Transverse colon (tissue), 4 donors: Measurements from ENCODE around the gene TRAPPC2L. TPM values are rescaled to one million over a fixed set of nuclear protein-coding genes. Genes with fewer than 3 reads are reported as not detected.

Experiments used
- DNase-seq: peaks from one replicate; pipeline ENCODE4 v3.0.0-alpha.2; 2019
- H3K27ac ChIP-seq, 4 donors: fragments of 200-600 bp; sonication (generic); 2 replicates each; pipeline ENCODE4 v1.5.1; 2016 to 2018; ENCODE audit warnings: inconsistent platforms in 4 of 4
- H3K27me3 ChIP-seq: fragments of 200-600 bp; sonication (generic); 2 replicates; pipeline ENCODE4 v1.5.1; 2017; ENCODE audit warnings: inconsistent platforms
- H3K36me3 ChIP-seq, 4 donors: fragments of 200-600 bp; sonication (generic); 2 replicates each; pipeline ENCODE4 v1.5.1; 2017 to 2019; ENCODE audit warnings: inconsistent platforms in 4 of 4
- H3K4me1 ChIP-seq, 4 donors: fragments of 200-600 bp; sonication (generic); 2 replicates each; pipeline ENCODE4 v1.5.1; 2017 to 2020; ENCODE audit warnings: inconsistent platforms in 4 of 4
- H3K4me3 ChIP-seq, 4 donors: fragments of 200-600 bp; sonication (generic); 1 replicate in 1 of 4; 2 replicates in 3 of 4; pipeline versions ENCODE4 v1.5.1 to v1.6.1; 2017 to 2019; ENCODE audit warnings: inconsistent platforms in 4 of 4
- H3K9me3 ChIP-seq, 2 donors: fragments of 200-600 bp; sonication (generic); 2 replicates each; pipeline ENCODE4 v1.5.1; 2017 to 2019; ENCODE audit warnings: inconsistent platforms in 2 of 2
- CTCF ChIP-seq, 5 experiments: fragments of 200-600 bp in 3 of 5; fragments of 450-650 bp in 2 of 5; sonication (generic) in 3 of 5; IDR thresholded peaks; 1 replicate in 2 of 5; 2 replicates in 3 of 5; pipeline ENCODE4 v1.5.1; 2016 to 2017; ENCODE audit warnings: antibody characterized with exemption in 5 of 5, inconsistent platforms in 3 of 5, mild to moderate bottlenecking in 2 of 5, moderate library complexity in 1 of 5
- EP300 ChIP-seq: sonication (generic); formaldehyde crosslinking; IDR thresholded peaks from one replicate; pipeline ENCODE4 v1.6.1; 2017; ENCODE audit warnings: antibody characterized with exemption, low read depth
- POLR2A ChIP-seq: fragments of 450-650 bp; IDR thresholded peaks from one replicate; pipeline ENCODE4 v1.6.1; 2016; ENCODE audit warnings: antibody characterized with exemption, mild to moderate bottlenecking, moderate library complexity
- POLR2AphosphoS5 ChIP-seq, 3 donors: sonication (generic); formaldehyde crosslinking; IDR thresholded peaks; one replicate each; pipeline ENCODE4 v1.6.1; 2016; ENCODE audit warnings: antibody characterized with exemption in 3 of 3
- WGBS, 2 donors: methylation state at CpG; one replicate each; pipeline ENCODE4 v1.1.5; 2018; ENCODE audit warnings: low coverage in 1 of 2; 5-methylcytosine and 5-hydroxymethylcytosine counted together
- in situ Hi-C, 4 donors: fragments of 200-750 bp; cut with MboI; loops; one replicate each; pipeline versions ENCODE4 v1.15.0 to v1.15.1; 2017; ENCODE audit warnings: low sequenced_read_pairs in 3 of 4, low pct_ligation_motif_present in 1 of 4, low pct_unique_long_range_greater_than_20kb in 1 of 4
- intact Hi-C: fragments of 100-400 bp; cut with DNase I; formaldehyde crosslinking; loops from one replicate; pipeline ENCODE4 v1.15.1; 2023; ENCODE audit warnings: low total_unique reads
- total RNA-seq, 4 donors: library from RNA; depleted of rRNA; stranded (reverse); fragments of >200 nt; gene quantifications; one replicate each; pipeline ENCODE4 v1.1.0, GENCODE V29; 2016

TRAPPC2L gene
- total RNA-seq, 4 donors from 2014 or later = 9.8 to 34.4 (median 19.7) TPM

GRCh38 chr16:88850531-88851199 is 6.3 kb upstream of the TRAPPC2L start:
- TF ChIP-seq CTCF (IDR thresholded peaks at IDR 0.05) = no peak
- TF ChIP-seq EP300 = no peak
- no peak for TF ChIP-seq POLR2AphosphoS5 (IDR thresholded peaks at IDR 0.05)
- TF ChIP-seq POLR2A = no peak
- H3K9me3 ChIP-seq = no peaks in the 10 kb centered on the region
- H3K36me3 ChIP-seq = no peaks in the 10 kb centered on the region
- H3K27ac ChIP-seq = no peak overlapping the region
- no peak for DNase-seq
- 70 to 90% methylated on average over 2 to 33 of the region's 33 CpGs for WGBS, 2 donors
- H3K27me3 ChIP-seq = no peaks in the 10 kb centered on the region
- no peak overlapping the region for H3K4me3 ChIP-seq
- intact Hi-C loops (no loop called here), in situ Hi-C loops (no loop called here)
- H3K4me1 ChIP-seq = peaks cover 5 to 13% (median 9%) of the 10 kb centered on the region in 4 donors

DNA sequence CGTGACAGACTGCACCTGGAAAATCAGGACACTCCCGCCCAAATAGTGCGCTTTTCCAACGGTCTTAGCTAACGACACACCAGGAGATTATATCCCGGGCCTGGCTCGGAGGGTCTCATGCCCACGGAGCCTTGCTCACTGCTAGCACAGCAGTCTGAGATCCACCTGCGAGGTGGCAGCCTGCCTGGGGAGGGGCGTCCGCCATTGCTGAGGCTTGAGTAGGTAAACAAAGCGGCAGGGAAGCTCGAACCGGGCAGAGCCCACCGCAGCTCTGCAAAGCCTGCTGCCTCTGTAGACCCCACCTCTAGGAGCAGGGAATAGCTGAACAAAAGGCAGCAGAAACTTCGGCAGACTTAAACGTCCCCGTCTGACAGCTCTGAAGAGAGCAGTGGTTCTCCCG is 5.3 kb upstream of the TRAPPC2L start:
- Histone ChIP-seq H3K27ac (no peak overlapping the region), H3K4me3 (no peak overlapping the region), H3K9me3 (no peaks in the 10 kb centered on the region), H3K36me3 (no peaks in the 10 kb centered on the region), H3K4me1 (peaks cover 10 to 20% (median 16%) of the 10 kb centered on the region in 4 donors), H3K27me3 (no peaks in the 10 kb centered on the region)
- intact Hi-C loops (no loop called here), in situ Hi-C loops (no loop called here)
- TF ChIP-seq POLR2AphosphoS5 (IDR thresholded peaks at IDR 0.05) (no peak), EP300 (no peak), CTCF (IDR thresholded peaks at IDR 0.05) (no peak), POLR2A (no peak)
- 94% methylated on average over 19 of the region's 19 CpGs; no CpG with 5 or more reads in 1 of the 2 donors for WGBS, 2 donors
- DNase-seq = no peak

DNA sequence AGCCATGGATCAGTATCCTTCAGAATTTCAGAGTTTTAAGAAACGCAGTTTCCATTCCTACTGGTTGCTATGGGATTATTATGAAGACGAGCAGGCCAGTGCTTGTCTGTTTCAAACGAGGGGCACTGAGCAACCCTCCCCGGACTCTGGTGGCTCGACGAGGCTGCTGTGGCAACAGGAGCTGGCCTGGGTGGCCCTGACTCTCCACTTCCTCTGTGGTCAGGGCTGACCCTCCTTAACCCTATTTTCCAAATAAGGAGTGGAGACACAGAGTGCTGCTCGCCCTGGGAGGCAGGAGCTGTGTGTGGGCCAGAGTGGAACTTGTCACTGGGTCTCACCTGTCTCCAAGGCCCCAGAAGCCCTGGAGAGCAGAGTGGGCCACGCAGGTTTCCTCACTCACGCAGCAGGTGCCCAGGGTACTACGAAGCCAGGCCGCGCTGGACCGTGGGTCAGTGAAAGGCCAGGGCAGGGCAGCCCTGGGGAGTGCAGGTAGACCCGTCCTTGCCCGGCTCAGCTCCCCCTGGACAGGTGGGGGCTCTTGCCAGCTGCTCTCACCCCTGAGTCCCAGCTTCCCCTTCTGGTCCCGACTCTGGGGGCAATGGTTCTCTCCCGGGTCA is 3.5 kb upstream of the TRAPPC2L start:
- DNase-seq = peak; percentile 19
- H3K9me3 ChIP-seq = no peaks in the 10 kb centered on the region
- no peak overlapping the region for H3K4me3 ChIP-seq
- WGBS, 2 donors = 89 to 100% methylated on average over 1 to 17 of the region's 17 CpGs
- H3K27ac ChIP-seq = no peak overlapping the region
- intact Hi-C loops = no loop called here
- H3K4me1 ChIP-seq = peaks cover 14 to 29% (median 24%) of the 10 kb centered on the region in 4 donors
- no peaks in the 10 kb centered on the region for H3K36me3 ChIP-seq
- in situ Hi-C loops = no loop called here
- no peak for TF ChIP-seq CTCF (IDR thresholded peaks at IDR 0.05)
- no peak for TF ChIP-seq EP300
- no peak for TF ChIP-seq POLR2AphosphoS5 (IDR thresholded peaks at IDR 0.05)
- TF ChIP-seq POLR2A = no peak
- no peaks in the 10 kb centered on the region for H3K27me3 ChIP-seq

GRCh38 chr16:88854306-88855111 is 2.4 kb upstream of the TRAPPC2L start:
- TF ChIP-seq POLR2A (no peak), CTCF (IDR thresholded peaks at IDR 0.05) (no peak), POLR2AphosphoS5 (IDR thresholded peaks at IDR 0.05) (no peak), EP300 (no peak)
- Histone ChIP-seq H3K27me3 (no peaks in the 10 kb centered on the region), H3K27ac (no peak overlapping the region), H3K9me3 (no peaks in the 10 kb centered on the region), H3K36me3 (peaks cover 0 to 4% (median 0%) of the 10 kb centered on the region in 4 donors), H3K4me1 (peaks cover 14 to 31% (median 24%) of the 10 kb centered on the region in 4 donors), H3K4me3 (no peak overlapping the region)
- 42 to 62% methylated on average over 2 to 17 of the region's 20 CpGs for WGBS, 2 donors
- intact Hi-C loops = no loop called here
- in situ Hi-C loops = no loop called here
- DNase-seq = peak; percentile 27
